Uterus (tissue), 2 donors: ENCODE data around the gene PLD5.
"Not testable (repeated sequence)": the region's sequence is repeated elsewhere in the genome, so short reads cannot be mapped to it uniquely, and the experiment has no call there.

ENCODE experiments used
- POLR2A ChIP-seq, 2 donors: fragments of 450-650 bp; IDR thresholded peaks; one replicate each; pipeline ENCODE4 v1.6.1; 2016; ENCODE audit warnings: antibody characterized with exemption in 2 of 2, mild to moderate bottlenecking in 1 of 2, moderate library complexity in 1 of 2
- TF ChIP-seq, protein P1 (sequence below), 4 experiments: fragments of 200-600 bp in 2 of 4; fragments of 450-650 bp in 2 of 4; sonication (generic) in 2 of 4; IDR thresholded peaks; one replicate each; pipeline ENCODE4 v1.5.1; 2016 to 2019; ENCODE audit warnings: antibody characterized with exemption in 4 of 4, mild to moderate bottlenecking in 2 of 4, moderate library complexity in 1 of 4

DNA sequence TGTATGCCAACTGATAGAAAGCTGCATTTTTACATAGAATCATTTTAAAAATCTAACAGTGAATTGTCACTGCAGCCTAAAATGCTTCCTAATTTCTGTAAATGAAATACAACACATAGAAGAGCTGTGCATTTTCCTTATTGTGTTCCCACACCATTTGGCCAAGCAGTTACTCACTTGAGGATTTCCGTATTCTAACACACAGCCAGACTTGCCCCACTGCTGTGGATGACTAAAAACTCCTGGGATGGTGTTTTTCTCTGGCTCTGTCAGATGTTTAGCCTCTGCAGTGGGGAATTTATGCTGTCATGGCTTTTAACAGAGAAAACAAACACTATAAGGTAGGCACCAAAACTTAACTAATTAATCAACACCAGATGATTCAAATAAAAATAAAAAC, 209.6 kb downstream of the PLD5 start:
- TF ChIP-seq, protein P1, sequence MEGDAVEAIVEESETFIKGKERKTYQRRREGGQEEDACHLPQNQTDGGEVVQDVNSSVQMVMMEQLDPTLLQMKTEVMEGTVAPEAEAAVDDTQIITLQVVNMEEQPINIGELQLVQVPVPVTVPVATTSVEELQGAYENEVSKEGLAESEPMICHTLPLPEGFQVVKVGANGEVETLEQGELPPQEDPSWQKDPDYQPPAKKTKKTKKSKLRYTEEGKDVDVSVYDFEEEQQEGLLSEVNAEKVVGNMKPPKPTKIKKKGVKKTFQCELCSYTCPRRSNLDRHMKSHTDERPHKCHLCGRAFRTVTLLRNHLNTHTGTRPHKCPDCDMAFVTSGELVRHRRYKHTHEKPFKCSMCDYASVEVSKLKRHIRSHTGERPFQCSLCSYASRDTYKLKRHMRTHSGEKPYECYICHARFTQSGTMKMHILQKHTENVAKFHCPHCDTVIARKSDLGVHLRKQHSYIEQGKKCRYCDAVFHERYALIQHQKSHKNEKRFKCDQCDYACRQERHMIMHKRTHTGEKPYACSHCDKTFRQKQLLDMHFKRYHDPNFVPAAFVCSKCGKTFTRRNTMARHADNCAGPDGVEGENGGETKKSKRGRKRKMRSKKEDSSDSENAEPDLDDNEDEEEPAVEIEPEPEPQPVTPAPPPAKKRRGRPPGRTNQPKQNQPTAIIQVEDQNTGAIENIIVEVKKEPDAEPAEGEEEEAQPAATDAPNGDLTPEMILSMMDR (IDR thresholded peaks at IDR 0.05) = not testable (repeated sequence)
- TF ChIP-seq POLR2A (IDR thresholded peaks at IDR 0.05) = not testable (repeated sequence)
